K562 (cell line): Measurements from ENCODE around the gene PLK5.
"Not testable (repeated sequence)": the region's sequence is repeated elsewhere in the genome, so short reads cannot be mapped to it uniquely, and the experiment has no call there.

ENCODE experiments used
- FOXM1 ChIP-seq, 2 experiments: fragments of 450-650 bp in 1 of 2; sonication (generic) in 1 of 2; formaldehyde crosslinking in 1 of 2; IDR thresholded peaks; 2 replicates each; pipeline versions ENCODE4 v1.6.1 to v1.9.0; 2017 to 2022; ENCODE audit warnings: low read depth in 2 of 2, mild to moderate bottlenecking in 2 of 2, missing genetic modification reagents in 1 of 2, moderate library complexity in 1 of 2
- HCFC1 ChIP-seq: IDR thresholded peaks from 2 replicates; pipeline ENCODE4 v1.6.1; 2012; ENCODE audit warnings: low read depth, low read length, improper control_type of control experiment
- POLR2A ChIP-seq: fragments of 450-650 bp; conservative IDR thresholded peaks from 2 replicates; pipeline ENCODE4 v1.6.1; 2016
- RFX5 ChIP-seq: IDR thresholded peaks from 2 replicates; pipeline ENCODE4 v1.6.1; 2011; ENCODE audit warnings: low read depth, mild to moderate bottlenecking, improper control_type of control experiment, low read length
- TARDBP ChIP-seq: fragments of 450-650 bp; IDR thresholded peaks from 2 replicates; pipeline ENCODE4 v1.6.1; 2016
- ZNF174 ChIP-seq: fragments of 250-450 bp; sonication (Bioruptor Pico); IDR thresholded peaks from 2 replicates; pipeline ENCODE4 v1.4.0; 2020; ENCODE audit warnings: mild to moderate bottlenecking
- ZNF584 ChIP-seq: fragments of 200-800 bp; sonication (Bioruptor generic); IDR thresholded peaks from 2 replicates; pipeline ENCODE4 v1.6.1; 2016; ENCODE audit warnings: low read depth, mild to moderate bottlenecking, missing genetic modification characterization, missing compliant biosample characterization
- TF ChIP-seq, protein P1 (sequence below), 3 experiments: IDR thresholded peaks in 2 of 3; conservative IDR thresholded peaks in 1 of 3; 2 replicates each; pipeline ENCODE4 v1.5.1; 2011 to 2012; ENCODE audit warnings: low read length in 3 of 3, mild to moderate bottlenecking in 3 of 3, control low read depth in 2 of 3, improper control_type of control experiment in 1 of 3, inconsistent platforms in 1 of 3, low read depth in 1 of 3, mixed read lengths in 1 of 3, moderate library complexity in 1 of 3; ENCODE audit not compliant: insufficient read depth in 2 of 3
- TF ChIP-seq, protein P2 (sequence below): fragments of 450-650 bp; IDR thresholded peaks from 2 replicates; pipeline ENCODE4 v1.6.1; 2016
- TF ChIP-seq, protein P3 (sequence below): fragments of 250-450 bp; sonication (Bioruptor Pico); IDR thresholded peaks from 2 replicates; pipeline ENCODE4 v1.8.0; 2022; ENCODE audit warnings: moderate library complexity, mild to moderate bottlenecking, inconsistent platforms

DNA sequence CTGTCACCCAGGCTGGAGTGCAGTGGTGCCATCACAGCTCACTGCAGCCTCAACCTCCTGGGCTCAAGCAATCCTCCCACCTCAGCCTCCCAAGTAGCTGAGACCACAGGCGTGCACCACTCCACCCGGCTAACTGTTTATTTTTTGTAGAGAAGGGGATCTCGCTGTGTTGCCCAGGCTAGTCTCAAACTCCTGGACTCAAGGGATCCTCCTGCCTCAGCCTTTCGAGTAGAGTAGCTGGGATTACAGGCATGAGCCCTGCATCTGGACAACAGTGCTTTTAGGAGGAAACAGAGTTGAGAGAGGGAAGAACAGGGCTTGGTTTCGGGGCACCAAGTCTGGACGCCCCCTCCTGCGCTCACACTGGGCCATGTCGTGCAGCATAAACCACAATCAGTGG is 4.1 kb upstream of the PLK5 start:
- not testable (repeated sequence) for TF ChIP-seq FOXM1 (IDR thresholded peaks at IDR 0.05; ENCODE audit: low read depth); FOXM1 (CRISPR knock-in tag; IDR thresholded peaks at IDR 0.05; ENCODE audit: low read depth); ZNF584 (CRISPR knock-in tag); TARDBP; POLR2A; ZNF174; HCFC1; RFX5
- TF ChIP-seq, protein P1, sequence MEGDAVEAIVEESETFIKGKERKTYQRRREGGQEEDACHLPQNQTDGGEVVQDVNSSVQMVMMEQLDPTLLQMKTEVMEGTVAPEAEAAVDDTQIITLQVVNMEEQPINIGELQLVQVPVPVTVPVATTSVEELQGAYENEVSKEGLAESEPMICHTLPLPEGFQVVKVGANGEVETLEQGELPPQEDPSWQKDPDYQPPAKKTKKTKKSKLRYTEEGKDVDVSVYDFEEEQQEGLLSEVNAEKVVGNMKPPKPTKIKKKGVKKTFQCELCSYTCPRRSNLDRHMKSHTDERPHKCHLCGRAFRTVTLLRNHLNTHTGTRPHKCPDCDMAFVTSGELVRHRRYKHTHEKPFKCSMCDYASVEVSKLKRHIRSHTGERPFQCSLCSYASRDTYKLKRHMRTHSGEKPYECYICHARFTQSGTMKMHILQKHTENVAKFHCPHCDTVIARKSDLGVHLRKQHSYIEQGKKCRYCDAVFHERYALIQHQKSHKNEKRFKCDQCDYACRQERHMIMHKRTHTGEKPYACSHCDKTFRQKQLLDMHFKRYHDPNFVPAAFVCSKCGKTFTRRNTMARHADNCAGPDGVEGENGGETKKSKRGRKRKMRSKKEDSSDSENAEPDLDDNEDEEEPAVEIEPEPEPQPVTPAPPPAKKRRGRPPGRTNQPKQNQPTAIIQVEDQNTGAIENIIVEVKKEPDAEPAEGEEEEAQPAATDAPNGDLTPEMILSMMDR (IDR thresholded peaks at IDR 0.05 in 2 of 3, conservative IDR thresholded peaks at IDR 0.05 in 1 of 3; ENCODE audit: insufficient read depth in 2 of 3, low read depth in 1 of 3, low read length in 3 of 3), result not testable (repeated sequence)
- TF ChIP-seq, protein P2, sequence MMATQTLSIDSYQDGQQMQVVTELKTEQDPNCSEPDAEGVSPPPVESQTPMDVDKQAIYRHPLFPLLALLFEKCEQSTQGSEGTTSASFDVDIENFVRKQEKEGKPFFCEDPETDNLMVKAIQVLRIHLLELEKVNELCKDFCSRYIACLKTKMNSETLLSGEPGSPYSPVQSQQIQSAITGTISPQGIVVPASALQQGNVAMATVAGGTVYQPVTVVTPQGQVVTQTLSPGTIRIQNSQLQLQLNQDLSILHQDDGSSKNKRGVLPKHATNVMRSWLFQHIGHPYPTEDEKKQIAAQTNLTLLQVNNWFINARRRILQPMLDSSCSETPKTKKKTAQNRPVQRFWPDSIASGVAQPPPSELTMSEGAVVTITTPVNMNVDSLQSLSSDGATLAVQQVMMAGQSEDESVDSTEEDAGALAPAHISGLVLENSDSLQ, result not testable (repeated sequence)
- TF ChIP-seq, protein P3, sequence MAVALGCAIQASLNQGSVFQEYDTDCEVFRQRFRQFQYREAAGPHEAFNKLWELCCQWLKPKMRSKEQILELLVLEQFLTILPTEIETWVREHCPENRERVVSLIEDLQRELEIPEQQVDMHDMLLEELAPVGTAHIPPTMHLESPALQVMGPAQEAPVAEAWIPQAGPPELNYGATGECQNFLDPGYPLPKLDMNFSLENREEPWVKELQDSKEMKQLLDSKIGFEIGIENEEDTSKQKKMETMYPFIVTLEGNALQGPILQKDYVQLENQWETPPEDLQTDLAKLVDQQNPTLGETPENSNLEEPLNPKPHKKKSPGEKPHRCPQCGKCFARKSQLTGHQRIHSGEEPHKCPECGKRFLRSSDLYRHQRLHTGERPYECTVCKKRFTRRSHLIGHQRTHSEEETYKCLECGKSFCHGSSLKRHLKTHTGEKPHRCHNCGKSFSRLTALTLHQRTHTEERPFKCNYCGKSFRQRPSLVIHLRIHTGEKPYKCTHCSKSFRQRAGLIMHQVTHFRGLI (CRISPR knock-in tag), result not testable (repeated sequence)
